Vagina (tissue), 2 donors: Measurements from ENCODE around the gene ANKS1A. TPM values are rescaled to one million over a fixed set of nuclear protein-coding genes. Genes with fewer than 3 reads are reported as not detected.

ENCODE experiments used
- DNase-seq, 2 donors: peaks; one replicate each; pipeline ENCODE4 v3.0.0-alpha.2; 2017; ENCODE audit errors: extremely low spot score in 2 of 2
- H3K27ac ChIP-seq: fragments of 200-600 bp; sonication (generic); one replicate; pipeline ENCODE4 v1.5.1; 2019
- H3K27me3 ChIP-seq: fragments of 200-600 bp; sonication (generic); one replicate; pipeline ENCODE4 v1.5.1; 2019
- H3K36me3 ChIP-seq, 2 donors: fragments of 200-600 bp; sonication (generic); one replicate each; pipeline ENCODE4 v1.5.1; 2017 to 2019
- H3K4me1 ChIP-seq: fragments of 200-600 bp; sonication (generic); one replicate; pipeline ENCODE4 v1.5.1; 2019
- H3K4me3 ChIP-seq, 2 donors: fragments of 200-600 bp; sonication (generic); 1 replicate in 1 of 2; 2 replicates in 1 of 2; pipeline ENCODE4 v1.5.1; 2016 to 2019
- H3K9me3 ChIP-seq: fragments of 200-600 bp; sonication (generic); one replicate; pipeline ENCODE4 v1.5.1; 2019
- CTCF ChIP-seq, 3 experiments: fragments of 450-650 bp in 2 of 3; fragments of 200-600 bp in 1 of 3; sonication (generic) in 1 of 3; IDR thresholded peaks; one replicate each; pipeline ENCODE4 v1.5.1; 2017 to 2019; ENCODE audit warnings: antibody characterized with exemption in 3 of 3, mild to moderate bottlenecking in 2 of 3, moderate library complexity in 2 of 3
- POLR2A ChIP-seq, 2 donors: fragments of 450-650 bp; IDR thresholded peaks; one replicate each; pipeline ENCODE4 v1.6.1; 2017; ENCODE audit warnings: antibody characterized with exemption in 2 of 2, mild to moderate bottlenecking in 2 of 2, moderate library complexity in 2 of 2
- POLR2AphosphoS5 ChIP-seq, 2 donors: sonication (generic); formaldehyde crosslinking; IDR thresholded peaks; one replicate each; pipeline ENCODE4 v1.9.0; 2017; ENCODE audit warnings: antibody characterized with exemption in 2 of 2, mild to moderate bottlenecking in 2 of 2, low read depth in 1 of 2; ENCODE audit not compliant: insufficient read depth in 1 of 2
- intact Hi-C: fragments of 100-400 bp; cut with DNase I; formaldehyde crosslinking; loops from one replicate; pipeline ENCODE4 v1.15.1; 2023
- total RNA-seq: library from RNA; depleted of rRNA; stranded (reverse); fragments of >200 nt; gene quantifications from one replicate; pipeline ENCODE4 v1.2.3, GENCODE V29; 2016

Gene ANKS1A
- total RNA-seq, 1 donor from 2014 or later = 24.3 TPM

- Histone ChIP-seq H3K4me1 (no peaks in the 10 kb centered on the region), H3K27me3 (no peaks in the 10 kb centered on the region), H3K27ac (no peak overlapping the region), H3K4me3 (no peak overlapping the region), H3K36me3 (peaks cover 0 to 38% of the 10 kb centered on the region in 2 donors), H3K9me3 (no peaks in the 10 kb centered on the region)
- intact Hi-C loops = no loop called here
- no peak for TF ChIP-seq CTCF (IDR thresholded peaks at IDR 0.05)
- no peak for TF ChIP-seq POLR2AphosphoS5 (IDR thresholded peaks at IDR 0.05; ENCODE audit: insufficient read depth in 1 of 2, low read depth in 1 of 2)
- TF ChIP-seq POLR2A (IDR thresholded peaks at IDR 0.05) = no peak
- DNase-seq = no peak
These were observed 16.7 kb upstream of the ANKS1A start for GRCh38 chr6:34872332-34872731.

- H3K27me3 ChIP-seq = no peaks in the 10 kb centered on the region
These were observed 13.5 kb upstream of the ANKS1A start for GRCh38 chr6:34875292-34876213.

GRCh38 chr6:34876472-34876871 is 12.6 kb upstream of the ANKS1A start:
- no peak for DNase-seq
- intact Hi-C loops = no loop called here
- no peaks in the 10 kb centered on the region for H3K27me3 ChIP-seq
- H3K4me1 ChIP-seq = no peaks in the 10 kb centered on the region
- H3K27ac ChIP-seq = no peak overlapping the region
- no peak overlapping the region for H3K4me3 ChIP-seq
- TF ChIP-seq POLR2A (IDR thresholded peaks at IDR 0.05) (no peak), CTCF (IDR thresholded peaks at IDR 0.05) (no peak), POLR2AphosphoS5 (IDR thresholded peaks at IDR 0.05; ENCODE audit: insufficient read depth in 1 of 2, low read depth in 1 of 2) (no peak)
- peaks cover 0 to 54% of the 10 kb centered on the region in 2 donors for H3K36me3 ChIP-seq
- no peaks in the 10 kb centered on the region for H3K9me3 ChIP-seq

More at GRCh38 chr6:34875292-34876213, 13.5 kb upstream of the ANKS1A start:
- no peaks in the 10 kb centered on the region for H3K4me1 ChIP-seq
- intact Hi-C loops = no loop called here
- no peak overlapping the region for H3K27ac ChIP-seq
- no peaks in the 10 kb centered on the region for H3K9me3 ChIP-seq
- H3K4me3 ChIP-seq = no peak overlapping the region
- peaks cover 0 to 57% of the 10 kb centered on the region in 2 donors for H3K36me3 ChIP-seq
- TF ChIP-seq CTCF (IDR thresholded peaks at IDR 0.05) (no peak), POLR2AphosphoS5 (IDR thresholded peaks at IDR 0.05; ENCODE audit: insufficient read depth in 1 of 2, low read depth in 1 of 2) (no peak), POLR2A (IDR thresholded peaks at IDR 0.05) (no peak)
- no peak for DNase-seq

- H3K9me3 ChIP-seq = no peaks in the 10 kb centered on the region
- no peak overlapping the region for H3K27ac ChIP-seq
- H3K36me3 ChIP-seq = peaks cover 0 to 56% of the 10 kb centered on the region in 2 donors
- H3K4me3 ChIP-seq = no peak overlapping the region
- H3K27me3 ChIP-seq = no peaks in the 10 kb centered on the region
- H3K4me1 ChIP-seq = no peaks in the 10 kb centered on the region
- TF ChIP-seq POLR2AphosphoS5 (IDR thresholded peaks at IDR 0.05; ENCODE audit: insufficient read depth in 1 of 2, low read depth in 1 of 2) = no peak
- TF ChIP-seq CTCF (IDR thresholded peaks at IDR 0.05) = no peak
- DNase-seq = no peak
- intact Hi-C loops = no loop called here
These were observed 11.8 kb upstream of the ANKS1A start for GRCh38 chr6:34877259-34877658.
